HG03066 (cell line): ENCODE data around the gene EIF3L.

Source experiments
- ATAC-seq: cut with Tn5 transposase; IDR thresholded peaks from one replicate; pipeline ENCODE4 v1.9.1; 2021; ENCODE audit warnings: low read depth; ENCODE audit not compliant: unreplicated experiment

The EIF3L gene

DNA sequence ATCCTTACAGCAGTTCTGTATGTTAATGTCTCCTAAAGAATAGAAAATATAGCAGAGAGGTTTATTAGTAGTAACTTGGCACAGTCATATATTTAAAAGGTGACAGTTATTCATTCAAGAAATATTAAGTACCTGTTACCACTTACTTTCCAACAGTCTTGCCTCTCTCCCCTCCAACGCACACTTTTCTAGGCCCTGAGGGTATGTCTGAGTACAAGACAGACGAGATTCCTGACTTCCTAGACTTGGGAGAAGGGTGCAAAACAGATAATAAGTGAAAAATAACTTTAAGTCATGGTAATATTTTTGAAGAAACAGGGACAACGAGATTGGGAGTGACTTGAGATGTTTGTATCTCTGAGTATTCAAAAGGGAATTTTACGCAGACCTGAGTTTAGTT lies 1.6 kb downstream of the EIF3L start:
- ATAC-seq: no peak

DNA sequence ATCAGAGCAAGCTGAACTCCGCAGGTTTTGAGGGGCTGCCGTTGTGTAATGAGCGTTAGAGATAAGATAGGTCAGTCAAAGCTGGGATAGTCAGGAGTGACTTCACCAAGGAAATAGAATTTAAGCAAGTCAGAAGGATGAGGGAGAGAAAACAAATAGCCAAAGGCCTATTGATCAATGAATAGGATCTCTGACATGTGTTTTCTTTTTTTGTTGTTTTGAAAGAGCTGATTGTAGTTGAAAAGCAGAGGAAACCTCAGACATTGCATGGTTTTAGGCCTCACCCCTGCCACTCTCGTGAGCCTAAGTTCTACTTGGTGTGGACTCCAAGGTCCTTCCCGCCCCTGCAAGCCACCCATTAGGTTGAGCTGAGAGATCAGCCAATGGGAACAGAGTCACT lies 3.2 kb downstream of the EIF3L start:
- no peak for ATAC-seq

DNA sequence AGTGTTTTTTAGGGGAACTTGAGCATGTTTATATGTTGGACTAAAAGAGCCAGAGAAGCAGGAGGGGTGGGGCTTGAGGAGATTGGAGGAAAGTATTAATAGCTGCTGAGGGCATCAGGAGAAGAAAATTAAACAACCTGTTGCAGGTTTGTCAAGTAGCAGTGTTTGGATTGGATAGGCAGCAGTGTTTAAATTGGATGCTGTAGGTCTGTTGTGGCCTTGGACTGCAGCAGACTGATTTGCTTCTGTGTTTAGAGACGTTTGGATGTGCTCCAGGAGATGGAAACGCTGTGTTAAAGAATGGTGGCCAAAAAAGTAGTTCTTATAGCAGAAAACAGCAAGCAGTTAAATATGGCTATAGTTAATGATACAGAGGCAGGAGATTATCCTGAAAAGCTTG lies 5.7 kb downstream of the EIF3L start:
- ATAC-seq: no peak

DNA sequence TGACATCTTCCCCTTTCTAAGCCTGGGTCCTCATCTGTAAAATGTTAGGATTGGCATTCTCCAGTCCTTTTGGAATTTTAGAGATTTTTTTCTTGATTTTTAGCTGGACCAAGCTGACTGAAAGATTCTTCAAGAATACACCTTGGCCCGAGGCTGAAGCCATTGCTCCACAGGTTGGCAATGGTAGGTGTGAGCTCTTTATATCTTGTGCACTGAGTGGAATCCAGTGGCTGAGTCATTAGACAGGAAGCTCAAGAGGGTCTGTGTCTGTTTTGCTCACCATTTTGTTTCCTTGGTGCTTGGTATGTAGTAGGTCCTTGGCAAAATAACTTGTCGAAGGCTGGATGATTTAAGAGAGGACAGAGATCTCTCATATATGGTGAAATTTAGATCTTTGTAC lies 6.2 kb downstream of the EIF3L start:
- no peak for ATAC-seq

DNA sequence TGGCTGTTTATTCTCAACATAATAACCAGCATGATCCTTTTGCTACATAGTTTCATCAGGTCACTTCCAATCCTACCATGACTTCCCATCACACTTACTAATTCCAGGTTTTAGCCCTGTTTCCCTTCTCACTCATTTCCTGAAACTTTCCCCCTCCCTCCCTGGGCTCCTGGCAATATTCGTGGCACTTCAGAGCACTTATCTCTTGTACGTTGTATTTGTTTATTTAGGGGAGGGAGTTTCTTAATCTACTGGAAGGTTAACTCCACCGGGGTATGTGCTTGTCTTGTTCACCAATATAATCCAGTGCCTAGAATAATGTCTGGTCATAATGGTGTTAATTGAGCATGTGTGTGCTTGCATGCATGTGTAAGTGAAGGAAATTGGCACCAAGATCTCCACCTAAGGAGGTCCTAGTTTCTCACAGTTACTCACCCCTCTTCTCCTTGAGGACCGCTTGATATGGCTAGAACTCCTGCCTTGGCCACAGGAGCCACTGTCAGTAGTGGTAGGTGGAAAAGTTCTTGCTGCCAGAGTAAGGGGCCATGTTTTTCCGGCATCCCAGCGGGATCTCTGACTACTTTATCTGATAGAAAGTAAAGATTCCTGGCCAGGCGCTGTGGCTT lies 11.7 kb downstream of the EIF3L start:
- ATAC-seq: no peak

DNA sequence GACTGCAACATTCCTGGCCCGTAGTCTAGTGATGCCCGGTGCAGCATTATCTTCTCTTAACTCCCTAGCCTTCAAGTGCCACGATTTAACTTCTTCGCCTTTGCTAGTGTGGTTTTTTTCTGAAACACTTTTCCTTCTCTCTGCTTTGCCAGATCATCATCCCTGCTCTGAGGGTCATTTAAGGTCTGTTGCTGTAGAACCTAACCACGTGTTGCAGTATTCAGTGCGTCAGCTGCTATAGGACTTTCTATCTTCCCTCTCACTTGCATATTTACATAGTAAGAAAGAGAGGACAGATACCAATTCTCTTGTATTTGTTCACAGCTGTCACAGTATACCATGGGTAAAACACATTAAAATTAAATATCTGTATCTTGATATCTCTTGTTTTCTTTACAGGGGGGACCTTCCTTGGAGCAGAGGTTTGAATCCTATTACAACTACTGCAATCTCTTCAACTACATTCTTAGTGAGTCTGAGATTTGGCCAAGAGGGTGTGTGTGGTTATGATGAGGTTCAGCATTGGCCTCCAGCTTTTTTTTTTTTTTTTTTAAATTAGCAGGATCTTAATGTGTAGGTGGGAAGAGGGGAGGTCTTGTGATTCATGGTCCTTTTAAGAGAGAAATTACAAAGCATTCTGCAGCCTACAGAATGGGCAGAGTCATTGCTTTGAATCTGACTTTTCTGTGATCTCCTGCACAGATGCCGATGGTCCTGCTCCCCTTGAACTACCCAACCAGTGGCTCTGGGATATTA lies 13.5 kb downstream of the EIF3L start:
- no peak for ATAC-seq

DNA sequence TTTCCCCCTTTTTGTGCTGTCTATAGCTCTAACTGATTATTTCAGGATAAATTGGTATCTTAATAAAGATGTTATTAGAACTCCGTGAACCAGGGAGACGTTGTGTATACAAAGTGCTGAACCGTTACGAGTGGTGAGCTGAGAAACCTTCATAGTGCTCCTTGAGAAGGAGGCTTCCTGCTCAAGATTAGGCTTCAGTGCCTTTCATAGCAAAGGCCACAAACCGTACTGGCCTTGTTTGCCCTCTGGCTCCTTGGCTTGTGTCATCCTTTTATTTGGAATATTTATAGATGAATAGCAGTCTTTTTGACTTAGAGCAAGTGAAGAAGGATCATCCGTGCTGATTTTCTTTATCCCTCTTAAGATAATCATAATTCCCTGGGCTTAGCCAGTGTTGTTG lies 16.3 kb downstream of the EIF3L start:
- no peak for ATAC-seq

DNA sequence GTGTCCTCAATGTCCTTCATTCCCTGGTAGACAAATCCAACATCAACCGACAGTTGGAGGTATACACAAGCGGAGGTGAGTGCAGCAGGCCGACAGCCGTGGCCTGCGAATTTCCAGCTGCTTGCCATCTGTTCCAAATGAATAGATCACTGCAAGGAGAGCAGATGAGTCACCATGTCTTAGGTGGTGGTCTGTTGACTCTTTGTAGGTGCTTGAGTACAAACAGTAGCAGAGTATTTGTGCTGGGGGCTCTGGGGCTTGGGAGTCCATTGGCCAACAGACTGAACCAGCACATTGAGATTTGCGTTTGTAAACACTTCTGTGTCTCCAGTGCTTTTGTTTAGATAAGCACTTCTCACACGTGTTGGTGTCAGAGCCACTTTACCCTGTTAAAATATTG lies 21.1 kb downstream of the EIF3L start:
- ATAC-seq: no peak

DNA sequence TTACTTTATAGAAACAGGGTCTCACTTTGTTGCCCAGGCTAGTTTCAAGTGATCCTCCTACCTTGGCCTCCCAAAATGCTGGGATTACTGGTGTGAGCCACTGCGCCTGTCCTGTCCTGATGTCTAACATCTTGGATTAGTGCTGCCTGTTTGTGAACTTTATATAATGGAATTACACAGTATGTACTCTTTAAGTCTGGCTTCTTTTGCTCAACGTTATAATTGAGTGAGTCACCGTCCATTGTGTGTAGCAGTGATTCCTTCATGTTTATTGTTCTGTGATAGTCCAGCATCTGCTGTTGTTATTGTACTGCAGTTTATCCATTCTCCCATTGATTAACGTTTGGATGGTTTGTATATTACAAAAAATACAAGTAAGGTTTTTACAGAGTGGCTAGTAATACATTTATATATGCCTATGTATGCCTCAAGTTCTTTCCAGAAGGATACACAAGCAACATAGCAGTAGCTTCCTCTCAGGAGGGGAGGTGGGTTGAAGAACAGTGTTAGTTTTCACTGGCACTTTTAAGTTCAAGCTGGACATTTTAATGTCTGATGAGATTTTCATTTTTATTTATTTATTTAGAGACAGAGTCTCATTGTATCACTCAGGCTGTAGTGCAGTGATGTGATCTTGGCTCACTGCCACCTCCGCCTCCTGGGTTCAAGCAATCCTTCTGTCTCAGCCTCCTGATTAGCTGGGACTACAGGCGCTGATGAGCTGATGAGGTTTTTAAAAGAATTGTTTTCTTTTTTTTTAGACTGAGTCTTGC lies 31.6 kb downstream of the EIF3L start:
- no peak for ATAC-seq

DNA sequence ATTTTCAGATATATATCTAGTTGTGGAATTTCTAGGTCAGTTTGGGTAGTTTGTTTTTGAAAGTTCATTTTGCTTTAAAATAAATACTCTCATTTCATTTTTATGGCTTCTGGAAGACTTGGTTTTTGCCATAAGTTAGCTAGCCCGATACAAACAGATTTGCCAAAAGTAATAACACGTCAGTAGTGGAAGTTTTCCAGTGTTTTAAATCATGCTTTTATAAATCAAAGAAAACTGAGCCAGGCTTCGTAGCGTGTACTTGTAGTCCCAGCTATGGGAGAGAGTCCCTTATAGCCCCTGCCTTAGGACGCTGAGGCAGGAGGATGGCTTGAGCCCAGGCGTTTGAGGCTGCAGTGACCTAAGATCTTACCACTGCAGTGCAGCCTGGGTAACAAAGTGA lies 35.2 kb downstream of the EIF3L start:
- no peak for ATAC-seq

DNA sequence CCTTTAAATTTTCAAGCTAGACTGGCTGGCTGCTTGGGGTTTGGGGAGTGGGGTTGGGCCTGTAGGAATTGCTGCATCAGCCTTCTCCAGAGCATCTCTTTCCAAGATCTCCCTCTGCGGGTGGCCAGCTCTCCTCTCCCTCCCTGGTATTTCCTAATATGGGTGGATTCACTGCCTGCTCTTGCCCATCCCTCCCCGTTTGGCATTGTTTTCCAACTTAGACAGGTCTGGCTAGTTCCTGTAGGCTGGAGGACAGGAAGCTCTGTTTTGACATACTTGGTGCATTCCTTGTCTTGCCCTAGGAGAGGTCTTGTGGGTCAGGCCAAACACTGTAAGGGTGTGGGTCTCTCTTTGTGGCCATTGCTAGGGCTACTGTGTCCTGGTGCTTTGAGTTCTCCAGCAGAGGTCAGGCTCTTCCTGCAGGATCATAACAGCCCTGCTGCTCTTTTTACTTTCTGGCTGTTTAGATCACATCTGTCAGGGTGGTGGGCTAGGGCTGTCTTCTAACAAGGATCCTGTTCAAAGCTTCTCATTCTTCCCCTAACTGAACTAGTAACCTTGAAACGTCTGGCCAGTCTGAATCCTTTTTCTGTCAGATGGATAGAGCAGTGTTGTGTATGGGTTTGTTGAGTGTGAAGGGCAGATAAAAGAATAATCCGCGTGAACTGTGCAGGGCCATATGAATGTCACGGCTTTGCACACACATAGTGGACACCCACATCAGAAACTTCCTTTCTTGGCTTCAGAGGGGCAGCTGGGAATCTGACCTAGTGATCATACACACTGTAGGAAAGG lies 38.6 kb downstream of the EIF3L start:
- no peak for ATAC-seq

DNA sequence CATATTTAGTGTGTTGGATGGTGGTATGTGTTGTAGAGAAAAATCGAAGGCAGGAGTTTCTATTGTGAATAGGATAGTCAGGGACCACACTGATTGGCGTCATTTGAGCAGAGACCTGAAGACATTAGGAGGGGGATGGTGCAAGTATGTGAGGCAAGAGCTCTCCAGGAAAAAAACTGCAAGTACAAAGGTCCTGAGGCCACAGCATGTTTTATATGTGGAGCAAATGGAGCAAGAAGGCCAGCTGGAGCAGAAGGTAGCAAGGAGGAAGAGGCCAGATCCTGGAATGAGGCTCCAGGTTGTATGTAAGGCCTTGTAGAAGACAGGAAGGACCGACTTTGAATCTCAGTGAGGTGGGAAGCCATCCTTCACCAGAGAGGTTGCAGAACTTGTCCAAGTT lies 42.7 kb downstream of the EIF3L start:
- ATAC-seq: no peak

DNA sequence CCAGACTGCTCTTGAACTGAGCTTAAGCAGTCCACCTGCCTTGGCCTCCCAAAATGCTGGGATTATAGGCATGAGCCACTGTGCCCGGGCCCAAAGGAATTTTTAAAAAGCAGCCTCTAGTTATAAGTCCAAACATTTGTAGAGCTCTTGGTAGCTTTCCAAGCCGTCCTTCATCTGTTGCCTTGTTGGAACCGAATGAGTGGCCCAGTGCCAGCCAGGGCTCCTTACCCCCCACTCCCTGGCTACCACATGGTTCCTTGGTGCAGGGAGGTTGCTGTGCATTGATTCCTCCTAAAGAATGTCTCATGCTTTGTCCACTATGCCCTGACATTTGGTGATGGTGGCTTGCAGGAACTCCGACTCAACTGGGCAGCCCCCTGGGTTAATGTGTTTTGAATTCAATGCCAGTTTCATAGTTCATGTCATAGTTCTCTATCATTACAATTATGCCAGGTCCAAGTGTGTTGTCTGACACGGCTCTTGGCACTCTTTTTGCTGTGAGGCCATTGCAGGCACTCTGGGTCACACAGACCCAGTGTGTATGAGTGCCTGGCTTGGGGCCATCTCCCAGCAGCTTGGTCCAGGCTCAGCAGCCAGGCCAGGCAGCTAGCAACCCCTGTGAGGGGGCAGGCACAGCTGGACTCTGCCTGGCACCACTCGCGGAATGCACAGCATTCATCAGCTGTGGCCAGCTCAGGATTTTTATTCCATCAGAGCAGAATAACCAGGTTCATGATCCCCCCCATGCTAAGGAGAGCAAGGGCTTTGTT lies 43.5 kb downstream of the EIF3L start:
- no peak for ATAC-seq

DNA sequence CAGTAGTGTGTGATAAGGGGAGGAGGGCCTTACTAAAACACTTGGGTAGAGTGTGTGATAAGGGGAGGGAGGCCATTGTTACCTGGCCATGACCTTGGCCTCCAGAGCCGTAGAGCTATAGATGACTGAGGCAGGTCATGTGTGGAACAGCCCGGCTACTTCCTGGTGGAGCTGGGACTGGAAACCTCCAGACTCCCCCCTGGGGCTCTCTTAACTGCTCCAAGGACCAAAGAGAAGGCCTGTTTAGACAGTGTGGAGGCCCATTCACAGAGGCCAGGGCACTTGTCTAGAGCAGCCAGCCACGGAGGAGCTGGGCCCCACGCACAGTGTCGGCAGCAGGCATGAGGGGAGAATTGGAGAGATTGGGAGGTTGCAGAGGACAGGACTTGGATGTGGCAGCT lies 44.4 kb downstream of the EIF3L start:
- ATAC-seq: no peak

DNA sequence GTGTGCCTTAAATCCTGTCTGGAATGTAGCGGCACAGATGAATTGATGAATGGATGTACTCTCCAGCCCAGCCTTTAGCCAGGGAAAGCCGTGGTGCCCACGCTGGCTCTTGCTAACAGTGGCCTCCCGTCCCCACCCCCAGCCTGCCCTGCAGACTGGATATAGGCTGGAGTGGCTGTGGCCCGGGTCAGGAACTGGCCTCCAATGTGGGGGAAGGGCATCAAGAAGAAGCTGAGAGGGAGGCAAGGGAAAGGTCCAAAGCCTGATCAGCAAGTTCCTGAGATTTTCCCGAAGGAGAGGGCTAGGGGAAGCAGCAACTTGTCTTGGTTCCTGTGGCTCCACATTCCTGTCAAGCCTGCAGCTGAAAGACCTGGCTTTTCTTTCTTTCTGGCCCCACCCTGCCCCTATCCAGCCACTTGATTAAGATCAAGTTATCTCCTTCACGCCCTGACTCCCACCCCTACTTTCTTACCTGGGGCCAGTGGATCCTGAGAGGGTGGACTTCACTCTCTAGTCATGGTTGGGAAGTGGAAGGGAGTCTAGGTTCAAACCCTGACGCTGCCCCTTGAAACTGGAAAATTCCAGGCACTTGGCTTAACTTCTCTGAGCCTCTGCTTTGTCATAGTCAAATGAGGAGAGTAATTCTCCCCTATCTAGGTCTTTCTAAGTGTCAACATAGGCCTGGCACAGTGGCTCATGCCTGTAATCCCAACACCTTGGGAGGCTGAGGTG lies 45.9 kb downstream of the EIF3L start:
- no peak for ATAC-seq

DNA sequence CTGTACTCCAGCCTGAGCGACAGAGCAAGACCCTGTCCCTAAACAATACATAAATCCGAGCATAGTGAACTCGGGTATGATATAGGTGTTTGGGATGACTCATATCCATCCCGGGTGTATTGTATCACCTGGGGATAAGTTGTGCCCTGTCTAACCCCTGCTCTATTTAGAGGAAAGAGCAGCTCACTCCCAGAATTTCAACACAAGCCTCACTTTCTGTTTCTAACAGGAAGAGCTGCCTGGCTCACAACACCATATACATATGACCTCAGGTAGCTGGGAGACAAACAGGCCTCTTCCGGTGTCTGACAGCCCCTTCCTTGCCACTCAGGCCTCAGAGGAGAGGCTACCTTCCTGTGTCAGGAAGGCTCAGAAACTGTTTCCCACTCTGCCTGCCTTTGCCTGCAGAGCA lies 47.0 kb downstream of the EIF3L start:
- no peak for ATAC-seq

DNA sequence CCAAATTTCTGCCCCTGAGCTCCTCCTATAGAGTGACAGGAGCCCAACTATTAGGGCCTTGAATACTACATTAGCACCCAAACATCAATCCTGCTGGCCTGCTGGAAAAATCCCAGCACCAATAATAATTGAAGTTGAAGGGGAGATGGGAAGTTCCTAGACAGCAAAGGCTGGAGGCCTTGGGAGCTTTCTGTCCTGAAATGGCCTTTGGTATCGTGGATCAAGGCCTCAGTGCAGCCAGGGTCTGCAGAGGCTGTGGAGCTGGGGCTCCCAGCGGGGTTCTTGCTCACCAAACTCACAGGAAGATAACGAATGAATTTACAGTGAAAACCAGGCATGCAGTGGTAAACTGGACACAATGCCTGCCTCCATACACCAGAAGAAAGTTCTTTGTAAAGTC lies 47.7 kb downstream of the EIF3L start:
- no peak for ATAC-seq

DNA sequence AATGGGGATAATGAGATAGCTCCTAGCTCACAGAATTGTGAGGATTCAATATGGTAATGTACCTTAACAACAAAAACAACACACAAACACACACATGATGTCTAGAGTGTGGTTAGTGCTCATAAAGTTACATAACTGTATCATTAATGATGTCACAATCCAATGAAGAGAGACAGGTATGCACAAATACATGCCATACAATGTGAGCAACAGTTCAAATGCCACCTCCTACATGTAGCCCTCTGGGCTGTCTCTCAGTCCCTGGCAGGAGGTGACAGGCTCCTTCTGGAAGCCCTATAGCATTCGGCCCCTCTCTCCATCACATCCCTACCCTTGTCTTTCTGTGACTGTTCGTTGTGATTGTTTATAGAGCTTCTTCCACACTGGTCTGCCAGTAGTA lies 48.6 kb downstream of the EIF3L start:
- no peak for ATAC-seq

DNA sequence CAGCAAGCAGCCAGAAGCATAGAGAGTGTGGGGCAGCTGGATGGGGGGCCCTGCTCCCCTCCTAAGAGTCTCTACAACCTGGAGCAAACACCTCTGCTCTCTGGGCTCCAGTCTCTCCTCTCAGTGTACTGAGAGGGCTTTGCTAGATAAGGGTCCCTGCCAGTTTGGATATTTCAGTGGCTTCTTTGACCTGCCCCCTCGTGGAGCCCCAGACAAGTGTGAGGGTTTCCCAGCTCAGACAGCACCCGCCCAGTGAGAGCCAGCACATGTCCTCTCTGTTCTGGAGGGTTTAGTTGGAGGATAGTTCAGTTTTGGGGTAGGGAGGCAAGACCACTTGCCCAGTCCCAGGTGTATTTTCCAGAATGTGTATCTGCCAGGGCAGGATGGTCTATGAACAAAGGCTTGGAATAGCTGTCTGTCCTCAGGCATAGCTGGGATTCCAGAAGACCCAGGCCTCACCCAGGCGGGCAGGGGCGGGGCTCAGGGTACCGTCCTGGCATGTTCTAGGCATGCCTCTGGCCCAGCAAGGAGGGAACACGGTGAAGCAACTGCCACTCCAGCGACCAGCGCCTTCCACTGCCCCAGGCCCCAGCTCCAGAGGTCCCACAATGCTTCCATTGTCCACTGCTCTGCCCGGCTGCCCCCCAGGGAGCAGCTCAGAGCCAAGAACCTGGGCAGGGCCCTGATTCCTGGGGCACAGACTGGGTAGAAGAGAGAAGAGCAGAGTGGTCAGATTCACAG lies 49.4 kb downstream of the EIF3L start:
- ATAC-seq: no peak
